ENCODE results near the gene MAFG.

GRCh38 chr17:81939881-81940385, 12.4 kb upstream of the MAFG start:
- TF ChIP-seq CTCF (conservative IDR thresholded peaks at IDR 0.05; ENCODE audit: low read depth, low read length) (no peak), EZH2phosphoT487 (IDR thresholded peaks at IDR 0.05; ENCODE audit: borderline replicate concordance, low read length) (no peak)
